Activated gamma-delta T cell treated with anti-CD3 and anti-CD28 coated beads, Interleukin-2, amount 50 U/mL, for 16 hours (primary cell): ENCODE results near the gene SLC7A6.
"Not testable (repeated sequence)": the region's sequence is repeated elsewhere in the genome, so short reads cannot be mapped to it uniquely, and the experiment has no call there.

Experiments used
- DNase-seq: peaks from one replicate; pipeline ENCODE4 v3.0.0-alpha.2; 2020; ENCODE audit warnings: low read depth

Gene SLC7A6

DNA sequence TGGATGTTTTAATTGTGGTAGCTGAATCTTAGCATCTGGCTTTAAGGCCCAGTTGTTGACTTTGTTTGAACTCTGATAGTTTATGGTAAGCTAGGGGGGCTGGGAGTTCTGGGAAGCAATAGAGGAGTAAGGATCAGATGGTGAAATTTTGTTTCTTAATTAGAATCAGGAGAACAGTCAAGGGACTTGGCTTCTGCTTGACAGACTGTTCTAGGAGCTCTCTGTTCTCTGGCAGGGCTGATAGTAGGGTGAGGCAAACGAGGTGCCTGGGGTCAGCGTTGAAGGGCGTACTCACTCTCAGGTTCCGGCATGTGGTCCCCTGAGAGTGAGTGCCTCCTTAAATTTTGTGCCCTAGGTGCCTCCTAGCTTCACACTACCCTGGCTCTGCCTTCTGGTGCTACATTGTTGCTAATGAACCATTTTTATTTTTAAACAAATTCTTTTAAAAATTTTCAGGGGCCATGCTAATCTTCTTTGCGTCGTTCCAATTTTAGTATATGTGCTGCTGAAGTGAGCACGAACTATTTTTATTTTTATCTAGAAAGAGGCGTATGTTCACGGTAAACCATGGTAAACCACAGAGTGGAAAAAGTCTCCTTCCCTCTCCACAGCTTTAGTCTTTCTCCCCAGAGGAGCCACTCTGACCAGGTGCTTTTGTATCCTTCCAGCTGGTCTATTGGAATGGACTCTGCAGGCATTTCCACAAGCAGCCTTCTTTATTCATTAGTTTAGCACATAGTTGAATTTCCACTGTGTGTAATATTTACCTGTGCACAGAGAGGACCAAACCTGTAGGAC, 19.7 kb downstream of the SLC7A6 start:
- DNase-seq = no peak

- DNase-seq = no peak
These were observed 20.5 kb downstream of the SLC7A6 start for GRCh38 chr16:68284847-68285246.

- no peak for DNase-seq
These were observed 21.4 kb downstream of the SLC7A6 start for GRCh38 chr16:68285683-68286082.

- no peak for DNase-seq
These were observed 22.1 kb downstream of the SLC7A6 start for GRCh38 chr16:68286153-68287074.

GRCh38 chr16:68287276-68288251, 23.2 kb downstream of the SLC7A6 start:
- no peak for DNase-seq

DNA sequence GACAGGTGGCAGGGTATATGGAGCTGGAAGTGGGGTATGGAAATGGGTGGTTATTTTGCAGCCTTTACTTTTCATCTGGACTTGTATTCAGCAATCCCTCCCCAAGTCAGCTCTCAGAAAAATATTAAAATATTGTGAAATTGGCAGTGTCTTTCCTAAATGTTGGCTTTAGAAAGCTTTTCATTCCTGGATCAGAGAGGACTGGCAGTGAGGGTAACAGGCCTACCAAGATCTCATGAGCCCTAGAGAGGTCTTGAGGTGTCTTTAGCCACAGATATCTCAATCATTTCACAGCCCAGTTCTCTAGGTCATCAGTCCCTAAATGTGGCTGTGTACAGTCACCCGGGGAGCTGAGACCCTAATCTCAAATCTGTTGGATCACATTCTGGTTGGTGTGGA, 23.9 kb downstream of the SLC7A6 start:
- DNase-seq = no peak

DNA sequence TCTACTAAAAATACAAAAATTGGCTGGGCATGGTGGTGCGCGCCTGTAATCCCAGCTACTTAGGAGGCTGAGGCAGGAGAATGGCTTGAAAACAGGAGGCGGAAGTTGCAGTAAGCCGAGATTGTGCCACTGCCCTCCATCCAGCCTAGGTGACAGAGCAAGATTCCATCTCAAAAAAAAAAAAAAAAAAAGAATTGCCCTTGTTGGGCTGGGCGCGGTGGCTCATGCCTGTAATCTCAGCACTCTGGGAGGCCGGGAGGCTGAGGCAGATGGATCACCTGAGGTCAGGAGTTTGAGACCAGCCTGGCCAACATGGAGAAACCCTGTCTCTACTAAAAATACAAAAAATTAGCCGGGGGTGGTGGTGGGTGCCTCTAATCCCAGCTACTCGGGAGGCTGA, 24.5 kb downstream of the SLC7A6 start:
- not testable (repeated sequence) for DNase-seq

DNA sequence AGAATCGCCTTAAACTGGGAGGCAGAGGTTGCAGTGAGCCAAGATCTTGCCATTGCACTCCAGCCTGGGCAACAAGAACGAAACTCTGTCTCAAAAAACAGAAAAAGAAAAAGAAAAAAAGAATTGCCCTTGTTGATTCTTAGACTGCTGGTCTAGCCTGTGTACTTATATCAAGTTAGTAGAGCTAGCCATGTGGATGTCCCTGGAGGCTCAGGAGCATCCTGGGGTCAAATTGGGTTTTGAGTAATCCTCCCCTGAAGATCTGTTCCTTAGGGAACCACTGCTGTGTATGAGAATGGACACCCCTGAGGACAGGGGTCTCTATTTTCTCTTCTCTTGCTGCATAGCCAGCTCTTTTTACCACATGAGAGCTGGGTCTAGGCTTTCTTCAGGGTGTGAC, 24.9 kb downstream of the SLC7A6 start:
- DNase-seq = no peak

DNA sequence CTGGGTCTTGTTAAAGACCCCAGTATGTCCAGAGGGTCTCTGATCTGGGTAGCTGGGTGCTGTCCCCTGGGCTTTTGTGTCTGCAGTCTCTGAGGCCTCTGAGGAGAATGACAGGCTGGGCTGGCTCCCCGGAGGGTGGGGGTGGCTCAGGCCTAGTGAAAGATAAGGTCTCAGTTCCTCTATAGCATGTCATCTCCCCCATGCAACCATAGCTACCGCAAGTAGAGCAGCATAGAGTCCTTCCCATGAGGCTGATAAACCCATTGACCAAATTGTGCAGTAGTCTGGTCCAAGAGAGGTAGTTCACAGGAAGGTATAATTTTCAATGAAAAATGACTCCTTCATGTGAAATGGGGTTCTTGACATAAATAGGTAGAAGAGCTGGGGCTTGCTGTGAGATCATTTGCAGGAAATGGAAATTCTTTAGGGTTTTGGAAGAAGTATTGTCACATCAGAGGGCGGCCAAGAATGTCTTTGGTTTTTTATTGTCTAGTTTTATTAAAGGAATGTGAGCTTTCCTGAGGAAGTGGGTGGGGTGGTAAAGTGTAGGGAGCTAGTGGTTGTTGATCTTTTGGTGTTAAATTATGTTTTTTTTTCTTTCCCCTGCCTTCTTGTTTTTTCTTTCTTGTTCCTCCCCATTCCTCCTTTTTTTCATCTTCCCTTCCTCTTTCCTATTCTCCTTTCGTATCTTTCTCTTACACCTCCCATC, 25.4 kb downstream of the SLC7A6 start:
- peak; percentile 17 for DNase-seq

DNA sequence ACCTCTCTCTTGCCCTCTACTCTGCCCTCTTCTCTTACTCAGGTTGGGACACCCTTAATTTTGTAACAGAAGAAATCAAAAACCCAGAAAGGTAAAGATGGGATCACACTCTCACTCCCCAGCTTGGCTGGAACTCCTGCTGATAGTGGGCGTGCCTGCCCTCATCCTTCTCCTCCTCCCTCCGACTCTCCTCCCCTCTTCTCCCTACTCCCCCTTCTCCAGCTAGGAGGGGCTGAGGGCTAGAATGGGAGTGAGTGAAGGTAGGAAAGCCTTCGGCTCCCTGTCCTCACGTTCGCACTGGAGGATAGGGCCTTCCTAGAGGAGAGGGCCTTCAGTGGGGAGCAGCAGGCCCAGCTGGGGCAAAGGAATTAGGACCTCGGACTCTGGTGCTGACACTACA, 26.1 kb downstream of the SLC7A6 start:
- DNase-seq = no peak

GRCh38 chr16:68291227-68291626, 26.9 kb downstream of the SLC7A6 start:
- no peak for DNase-seq

DNA sequence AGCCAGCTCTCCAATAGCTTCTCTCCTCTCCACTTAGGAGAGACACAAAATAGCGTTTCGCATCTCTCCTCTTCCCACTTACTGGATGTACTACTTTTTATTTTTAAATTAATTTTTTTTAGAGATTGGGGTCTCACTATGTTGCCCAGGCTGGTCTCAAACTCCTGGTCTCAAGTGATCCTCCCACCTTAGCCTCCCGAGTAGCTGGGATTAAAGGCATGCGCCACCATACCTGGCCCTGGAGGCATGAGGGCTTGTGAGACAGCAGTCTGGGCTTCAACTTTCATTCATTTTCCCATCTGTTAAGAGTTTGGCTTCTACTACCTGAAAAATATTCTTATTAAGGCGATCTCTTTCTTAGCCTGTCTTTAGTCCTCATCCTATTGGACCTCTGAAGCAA, 28.1 kb downstream of the SLC7A6 start:
- no peak for DNase-seq

- DNase-seq = no peak
These were observed 32.0 kb downstream of the SLC7A6 start for GRCh38 chr16:68296291-68296690.

- DNase-seq = no peak
These were observed 32.4 kb downstream of the SLC7A6 start for GRCh38 chr16:68296693-68297092.

DNA sequence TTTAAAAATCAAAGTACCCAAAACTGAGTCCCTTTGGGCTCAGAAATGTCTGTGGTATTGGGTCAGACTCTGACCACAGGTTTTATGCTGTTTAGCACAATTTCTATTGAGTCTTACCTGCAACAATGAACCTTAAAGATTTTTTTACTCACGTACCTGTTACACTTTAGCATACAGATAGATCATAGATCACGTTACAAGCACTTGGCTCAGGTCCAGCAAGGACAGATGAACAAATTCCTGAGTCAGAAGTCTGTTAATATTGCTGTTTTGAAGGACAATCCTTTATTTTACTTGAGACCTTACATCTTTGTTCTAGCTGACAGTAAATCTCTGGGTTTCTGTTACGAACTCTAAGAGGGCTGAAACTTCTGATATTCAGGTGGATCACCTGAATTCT, 33.6 kb downstream of the SLC7A6 start:
- DNase-seq = no peak

- no peak for DNase-seq
These were observed 34.0 kb downstream of the SLC7A6 start for GRCh38 chr16:68298312-68298711.

GRCh38 chr16:68298907-68299561, 34.7 kb downstream of the SLC7A6 start:
- no peak for DNase-seq

DNA sequence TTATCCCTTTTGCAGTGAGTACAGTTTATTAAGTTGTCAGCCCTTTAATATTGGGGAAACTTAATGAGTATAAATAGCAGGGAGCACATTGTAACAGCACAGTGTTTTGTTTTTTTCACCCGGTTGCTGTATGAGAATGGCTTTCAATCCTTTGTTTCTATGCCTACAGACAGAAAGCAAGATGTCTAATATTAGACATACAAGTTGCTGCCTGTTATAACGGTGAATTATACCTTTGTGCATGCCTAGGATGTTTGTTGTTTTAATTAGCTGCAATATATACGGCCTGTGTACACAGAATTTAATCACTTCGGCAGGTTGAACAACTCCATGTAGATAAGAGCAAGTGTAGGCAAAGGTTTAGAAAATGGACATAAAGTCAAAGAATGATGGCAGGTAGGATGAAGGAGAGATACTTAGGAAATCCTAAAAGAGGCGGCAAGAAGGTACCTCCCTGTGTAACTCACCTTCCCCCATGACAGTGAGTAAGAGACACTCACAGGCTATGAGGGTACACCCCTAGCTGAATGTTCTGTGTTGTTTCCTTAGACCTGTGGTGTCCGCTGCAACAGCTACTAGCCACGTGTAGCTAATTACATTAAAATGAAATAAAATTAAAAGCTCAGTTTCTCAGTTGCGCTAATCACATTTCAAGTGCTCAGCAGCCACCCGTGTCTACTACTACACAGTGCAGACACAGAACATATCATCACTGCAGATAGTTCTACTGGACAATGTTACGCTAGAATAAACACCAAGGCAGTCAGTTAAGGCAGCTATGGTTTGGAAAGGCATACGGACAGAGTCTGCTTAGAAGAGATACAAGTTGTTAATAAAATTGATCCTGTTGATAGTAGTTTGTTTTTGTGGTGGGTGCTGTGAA, 35.5 kb downstream of the SLC7A6 start:
- DNase-seq = no peak

GRCh38 chr16:68300734-68301459, 36.6 kb downstream of the SLC7A6 start:
- no peak for DNase-seq
